Stimulated activated CD8-positive, alpha-beta memory T cell treated with anti-CD3 and anti-CD28 coated beads, Interleukin-15, amount 100 ng/mL, for 1 hour (primary cell): ENCODE data around the gene CT45A3.
"Not testable (repeated sequence)": the region's sequence is repeated elsewhere in the genome, so short reads cannot be mapped to it uniquely, and the experiment has no call there.

Experiments used
- DNase-seq: peaks from one replicate; pipeline ENCODE4 v3.0.0-alpha.2; 2020; ENCODE audit warnings: low read depth

Gene CT45A3, protein sequence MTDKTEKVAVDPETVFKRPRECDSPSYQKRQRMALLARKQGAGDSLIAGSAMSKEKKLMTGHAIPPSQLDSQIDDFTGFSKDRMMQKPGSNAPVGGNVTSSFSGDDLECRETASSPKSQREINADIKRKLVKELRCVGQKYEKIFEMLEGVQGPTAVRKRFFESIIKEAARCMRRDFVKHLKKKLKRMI

DNA sequence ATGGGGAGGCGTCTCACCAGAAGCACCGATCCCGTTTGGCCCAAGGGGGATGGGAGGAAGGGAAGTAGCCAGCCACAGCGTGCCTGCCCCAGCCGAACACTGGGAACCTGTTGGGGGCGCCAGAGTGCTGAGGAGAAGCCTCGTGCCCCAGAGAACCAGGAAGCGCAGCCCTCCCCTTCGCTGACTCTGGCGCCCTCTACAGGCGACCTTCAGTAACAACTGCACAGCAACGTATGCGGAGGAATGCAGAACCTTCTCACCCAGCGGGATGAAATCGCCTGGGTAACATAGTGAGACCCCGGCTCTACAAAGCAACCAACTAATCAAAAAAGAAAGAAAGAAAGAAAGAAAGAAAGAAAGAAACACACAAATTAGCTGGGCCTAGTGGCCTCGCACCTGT is at the start of gene CT45A3:
CT45A3 (minus strand) TSS at position 101 of the 400 bp plus-strand sequence. CDS start 3,747 bp downstream, outside the sequence.
- DNase-seq, result not testable (repeated sequence)

DNA sequence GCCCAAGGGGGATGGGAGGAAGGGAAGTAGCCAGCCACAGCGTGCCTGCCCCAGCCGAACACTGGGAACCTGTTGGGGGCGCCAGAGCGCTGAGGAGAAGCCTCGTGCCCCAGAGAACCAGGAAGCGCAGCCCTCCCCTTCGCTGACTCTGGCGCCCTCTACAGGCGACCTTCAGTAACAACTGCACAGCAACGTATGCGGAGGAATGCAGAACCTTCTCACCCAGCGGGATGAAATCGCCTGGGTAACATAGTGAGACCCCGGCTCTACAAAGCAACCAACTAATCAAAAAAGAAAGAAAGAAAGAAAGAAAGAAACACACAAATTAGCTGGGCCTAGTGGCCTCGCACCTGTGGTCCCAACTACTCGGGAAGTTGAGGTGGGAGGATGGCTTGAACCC is 34.7 kb upstream of the CT45A3 start, which contains the start of gene CT45A6:
CT45A6 (minus strand) TSS at position 101 of the 400 bp plus-strand sequence. CDS start 3,794 bp downstream, outside the sequence.
- not testable (repeated sequence) for DNase-seq

DNA sequence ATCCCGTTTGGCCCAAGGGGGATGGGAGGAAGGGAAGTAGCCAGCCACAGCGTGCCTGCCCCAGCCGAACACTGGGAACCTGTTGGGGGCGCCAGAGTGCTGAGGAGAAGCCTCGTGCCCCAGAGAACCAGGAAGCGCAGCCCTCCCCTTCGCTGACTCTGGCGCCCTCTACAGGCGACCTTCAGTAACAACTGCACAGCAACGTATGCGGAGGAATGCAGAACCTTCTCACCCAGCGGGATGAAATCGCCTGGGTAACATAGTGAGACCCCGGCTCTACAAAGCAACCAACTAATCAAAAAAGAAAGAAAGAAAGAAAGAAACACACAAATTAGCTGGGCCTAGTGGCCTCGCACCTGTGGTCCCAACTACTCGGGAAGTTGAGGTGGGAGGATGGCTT is 17.4 kb upstream of the CT45A3 start, which contains the start of gene CT45A5:
CT45A5 (minus strand) TSS at position 101 of the 400 bp plus-strand sequence. CDS start 3,774 bp downstream, outside the sequence.
- DNase-seq, result not testable (repeated sequence)

DNA sequence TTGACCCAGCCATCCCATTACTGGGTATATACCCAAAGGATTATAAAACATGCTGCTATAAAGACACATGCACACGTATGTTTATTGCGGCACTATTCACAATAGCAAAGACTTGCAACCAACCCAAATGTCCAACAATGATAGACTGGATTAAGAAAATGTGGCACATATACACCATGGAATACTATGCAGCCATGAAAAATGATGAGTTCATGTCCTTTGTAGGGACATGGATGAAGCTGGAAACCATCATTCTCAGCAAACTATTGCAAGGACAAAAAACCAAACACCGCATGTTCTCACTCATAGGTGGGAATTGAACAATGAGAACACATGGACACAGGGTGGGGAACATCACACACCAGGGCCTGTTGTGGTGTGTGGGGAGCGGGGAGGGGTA is 23.3 kb downstream of the CT45A3 start:
- not testable (repeated sequence) for DNase-seq

DNA sequence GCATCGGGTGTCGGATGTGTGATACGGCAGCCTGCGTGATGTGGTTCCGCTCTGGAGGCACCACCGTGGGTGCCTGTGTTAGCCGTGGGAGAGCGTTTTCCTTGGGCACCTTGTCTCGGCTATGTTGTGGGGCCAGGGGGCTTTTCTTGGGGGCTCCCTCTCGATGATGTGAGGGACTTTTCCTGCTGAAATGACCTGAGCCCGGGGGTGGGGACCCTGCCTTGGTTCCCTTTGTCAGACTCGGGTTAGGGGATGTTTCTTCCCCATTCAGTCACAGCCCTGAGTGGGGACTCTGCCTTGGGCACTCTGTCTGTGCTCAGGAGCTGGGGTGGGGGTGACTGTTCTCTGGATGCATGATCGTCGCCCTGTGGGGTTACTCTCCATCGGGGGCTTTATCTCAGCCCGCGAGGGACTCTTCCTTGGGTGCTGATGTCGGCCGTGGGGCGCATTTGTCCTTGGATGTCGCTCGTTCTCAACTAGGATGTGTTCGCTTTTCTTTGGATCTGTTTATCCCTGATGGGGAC is 26.7 kb downstream of the CT45A3 start:
- DNase-seq, result no peak

DNA sequence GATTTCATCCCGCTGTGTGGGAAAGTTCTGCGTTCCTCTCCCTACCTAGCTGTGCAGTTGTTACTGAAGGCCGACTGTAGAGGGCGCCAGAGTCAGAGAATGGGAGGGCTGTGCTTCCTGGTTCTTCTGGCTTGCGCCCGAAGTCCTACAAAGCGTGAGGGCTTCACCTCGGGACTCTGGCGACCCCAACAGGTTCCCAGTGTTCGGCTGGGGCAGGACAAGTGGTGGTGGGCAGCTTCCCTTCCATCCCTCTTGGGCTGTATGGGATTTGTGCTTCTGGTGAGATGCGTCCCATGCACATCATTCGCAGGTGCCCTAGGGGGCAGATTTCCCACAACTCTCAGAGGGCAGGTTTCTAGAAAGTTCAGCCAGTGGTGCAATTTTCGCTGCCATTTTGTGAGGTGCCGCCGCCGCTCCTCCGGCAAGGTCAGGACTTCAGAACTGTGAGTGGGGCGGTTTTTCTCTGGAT is 27.3 kb downstream of the CT45A3 start:
- peak; percentile 3 for DNase-seq

DNA sequence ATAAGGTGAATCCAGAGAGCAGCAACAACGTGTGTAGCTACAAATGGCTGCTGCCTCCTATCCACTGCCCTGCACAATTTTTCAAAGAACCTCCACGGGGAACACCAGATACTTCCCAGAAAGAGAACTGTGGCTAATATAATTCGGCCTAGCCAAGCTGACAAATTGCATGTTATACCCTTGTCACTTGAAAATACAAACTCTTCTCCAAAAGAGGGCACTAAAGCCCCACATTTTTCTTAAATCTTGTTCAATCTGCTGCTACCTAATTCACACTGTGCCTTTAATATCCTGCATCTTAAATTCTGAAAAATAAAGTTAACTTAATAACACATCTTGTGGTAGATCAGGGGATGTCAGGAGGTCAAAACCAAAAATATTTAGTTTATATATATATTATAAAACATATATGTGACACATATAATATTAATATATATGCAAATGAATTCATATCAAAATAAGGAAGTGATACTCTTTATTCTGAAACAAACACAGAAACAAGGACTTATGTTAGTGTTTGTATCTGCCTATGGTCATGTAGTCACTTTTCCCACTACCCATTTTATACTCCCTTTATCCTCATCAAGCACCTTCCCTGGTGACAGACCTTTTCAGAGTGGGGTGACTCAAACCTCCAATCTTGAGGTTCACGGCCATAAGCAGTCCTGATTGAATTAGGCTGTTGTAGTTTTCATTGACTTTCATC is 30.5 kb downstream of the CT45A3 start:
- DNase-seq, result no peak

DNA sequence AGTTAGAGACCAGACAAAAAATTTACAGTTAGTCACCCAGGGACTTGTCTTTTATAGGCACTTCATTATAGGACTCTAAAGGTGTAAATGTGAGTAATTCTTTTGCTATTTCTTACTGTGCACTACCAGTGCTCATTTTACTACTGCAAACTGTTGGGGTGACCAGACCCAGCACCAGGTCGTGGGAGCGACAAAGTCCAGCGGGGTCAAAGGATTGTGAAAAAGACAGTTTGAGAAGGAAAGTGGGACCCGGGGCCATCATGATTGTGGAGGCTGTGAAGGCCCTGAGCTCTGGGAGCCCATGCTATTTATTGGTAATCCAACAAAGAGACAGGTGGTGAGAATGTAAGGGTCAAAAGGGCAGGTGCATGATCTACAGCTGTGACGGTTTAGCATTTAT is 33.3 kb downstream of the CT45A3 start:
- DNase-seq, result not testable (repeated sequence)

DNA sequence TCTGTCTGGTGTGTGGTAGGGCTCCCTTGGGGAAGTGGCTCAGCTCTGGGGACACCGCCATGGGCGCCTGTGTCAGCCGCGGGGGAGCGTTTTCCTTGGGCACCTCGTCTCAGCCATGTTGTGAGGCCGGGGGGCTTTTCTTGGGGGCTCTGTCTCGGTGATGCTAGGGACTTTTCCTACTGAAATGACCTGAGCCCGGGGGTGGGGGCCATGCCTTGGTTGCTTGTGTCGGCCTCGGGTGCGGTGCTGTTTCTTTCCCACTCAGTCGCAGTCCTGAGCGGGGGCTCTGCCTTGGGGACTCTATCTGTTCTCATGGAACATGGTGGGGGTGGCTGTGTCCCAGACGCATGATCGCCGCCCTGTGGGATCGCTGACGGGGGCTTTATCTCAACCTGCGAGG is 54.2 kb downstream of the CT45A3 start:
- no peak for DNase-seq

DNA sequence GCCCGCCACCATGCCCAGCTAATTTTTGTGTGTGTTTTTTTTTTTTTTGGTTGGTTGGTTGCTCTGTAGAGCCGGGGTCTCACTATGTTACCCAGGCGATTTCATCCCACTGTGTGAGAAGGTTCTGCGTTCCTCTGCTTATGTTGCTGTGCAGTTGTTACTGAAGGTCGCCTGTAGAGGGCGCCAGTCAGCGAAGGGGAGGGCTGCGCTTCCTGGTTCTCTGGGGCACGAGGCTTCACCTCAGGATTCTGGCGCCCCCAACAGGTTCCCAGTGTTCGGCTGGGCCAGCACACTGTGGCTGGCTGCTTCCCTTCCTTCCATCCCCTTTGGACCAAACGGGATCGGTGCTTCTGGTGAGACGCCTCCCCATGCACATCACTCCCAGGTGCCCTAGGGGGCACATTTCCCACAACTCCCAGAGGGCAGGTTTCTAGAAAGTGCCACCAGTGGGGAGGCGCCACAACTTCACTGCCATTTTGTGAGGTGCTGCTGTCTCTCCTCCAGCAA is 54.8 kb downstream of the CT45A3 start, which contains the start of gene CT45A1:
CT45A1 (plus strand) TSS at position 457 of the 507 bp plus-strand sequence. CDS start 5,302 bp downstream, outside the sequence.
- not testable (repeated sequence) for DNase-seq
